NCI-H345 (cell line): ENCODE results near the gene KCNMA1.

ENCODE experiments used
- DNase-seq: peaks from one replicate; lab custom pipeline; 2025; lab: John Stamatoyannopoulos, UW

The KCNMA1 gene

GRCh38 chr10:77556990-77557601, 80.5 kb downstream of the KCNMA1 start:
- no peak for DNase-seq

- DNase-seq = no peak
These were observed 81.9 kb downstream of the KCNMA1 start for GRCh38 chr10:77555591-77556212.

- DNase-seq = no peak
These were observed 82.6 kb downstream of the KCNMA1 start for GRCh38 chr10:77554996-77555397.

GRCh38 chr10:77553966-77554365, 83.6 kb downstream of the KCNMA1 start:
- peak; percentile 7 for DNase-seq

GRCh38 chr10:77553311-77553710, 84.3 kb downstream of the KCNMA1 start:
- peak; percentile 16 for DNase-seq

- DNase-seq = no peak
These were observed 85.4 kb downstream of the KCNMA1 start for GRCh38 chr10:77552252-77552651.

GRCh38 chr10:77550378-77550777, 87.2 kb downstream of the KCNMA1 start:
- no peak for DNase-seq

GRCh38 chr10:77548671-77549070, 88.9 kb downstream of the KCNMA1 start:
- DNase-seq = no peak

GRCh38 chr10:77548157-77548556, 89.5 kb downstream of the KCNMA1 start:
- DNase-seq = no peak

- DNase-seq = no peak
These were observed 90.1 kb downstream of the KCNMA1 start for GRCh38 chr10:77547307-77548050.

GRCh38 chr10:77546042-77546441, 91.6 kb downstream of the KCNMA1 start:
- DNase-seq = no peak

- DNase-seq = no peak
These were observed 92.0 kb downstream of the KCNMA1 start for GRCh38 chr10:77545585-77545984.

GRCh38 chr10:77544617-77545016, 93.0 kb downstream of the KCNMA1 start:
- DNase-seq = no peak

- no peak for DNase-seq
These were observed 94.8 kb downstream of the KCNMA1 start for GRCh38 chr10:77542710-77543259.

GRCh38 chr10:77541944-77542343, 95.7 kb downstream of the KCNMA1 start:
- DNase-seq = no peak

GRCh38 chr10:77541247-77541646, 96.4 kb downstream of the KCNMA1 start:
- DNase-seq = no peak

- no peak for DNase-seq
These were observed 98.3 kb downstream of the KCNMA1 start for GRCh38 chr10:77539147-77539935.

- no peak for DNase-seq
These were observed 99.8 kb downstream of the KCNMA1 start for GRCh38 chr10:77537720-77538373.

- DNase-seq = no peak
These were observed 100.5 kb downstream of the KCNMA1 start for GRCh38 chr10:77537071-77537470.

- peak; percentile 45 for DNase-seq
These were observed 103.7 kb downstream of the KCNMA1 start for GRCh38 chr10:77533887-77534278.

GRCh38 chr10:77533146-77533886, 104.3 kb downstream of the KCNMA1 start:
- DNase-seq = no peak
